Suprapubic skin (tissue), 3 donors: ENCODE measurements around the gene CA5B.

ENCODE experiments used
- POLR2A ChIP-seq, 2 donors: fragments of 450-650 bp; IDR thresholded peaks; one replicate each; pipeline ENCODE4 v1.6.1; 2017; ENCODE audit warnings: antibody characterized with exemption in 2 of 2, mild to moderate bottlenecking in 2 of 2, moderate library complexity in 2 of 2
- TF ChIP-seq, protein P1 (sequence below), 2 donors: fragments of 200-600 bp in 1 of 2; fragments of 450-650 bp in 1 of 2; sonication (generic) in 1 of 2; IDR thresholded peaks; one replicate each; pipeline ENCODE4 v1.5.1; 2016 to 2019; ENCODE audit warnings: antibody characterized with exemption in 2 of 2, mild to moderate bottlenecking in 1 of 2, moderate library complexity in 1 of 2

- no peak for TF ChIP-seq POLR2A (IDR thresholded peaks at IDR 0.05)
- TF ChIP-seq, protein P1, sequence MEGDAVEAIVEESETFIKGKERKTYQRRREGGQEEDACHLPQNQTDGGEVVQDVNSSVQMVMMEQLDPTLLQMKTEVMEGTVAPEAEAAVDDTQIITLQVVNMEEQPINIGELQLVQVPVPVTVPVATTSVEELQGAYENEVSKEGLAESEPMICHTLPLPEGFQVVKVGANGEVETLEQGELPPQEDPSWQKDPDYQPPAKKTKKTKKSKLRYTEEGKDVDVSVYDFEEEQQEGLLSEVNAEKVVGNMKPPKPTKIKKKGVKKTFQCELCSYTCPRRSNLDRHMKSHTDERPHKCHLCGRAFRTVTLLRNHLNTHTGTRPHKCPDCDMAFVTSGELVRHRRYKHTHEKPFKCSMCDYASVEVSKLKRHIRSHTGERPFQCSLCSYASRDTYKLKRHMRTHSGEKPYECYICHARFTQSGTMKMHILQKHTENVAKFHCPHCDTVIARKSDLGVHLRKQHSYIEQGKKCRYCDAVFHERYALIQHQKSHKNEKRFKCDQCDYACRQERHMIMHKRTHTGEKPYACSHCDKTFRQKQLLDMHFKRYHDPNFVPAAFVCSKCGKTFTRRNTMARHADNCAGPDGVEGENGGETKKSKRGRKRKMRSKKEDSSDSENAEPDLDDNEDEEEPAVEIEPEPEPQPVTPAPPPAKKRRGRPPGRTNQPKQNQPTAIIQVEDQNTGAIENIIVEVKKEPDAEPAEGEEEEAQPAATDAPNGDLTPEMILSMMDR (IDR thresholded peaks at IDR 0.05): no peak
Measured at GRCh38 chrX:15750611-15751154, 12.6 kb downstream of the CA5B start.
